Stimulated activated CD4-positive, alpha-beta T cell treated with anti-CD3 and anti-CD28 coated beads, Interleukin-12 subunit alpha, Interleukin-12 subunit beta, amount 100 ng/mL, for 48 hours (primary cell): ENCODE measurements around the gene LAMA3.

ENCODE experiments used
- DNase-seq, 3 donors: peaks; one replicate each; pipeline ENCODE4 v3.0.0-alpha.2; 2020; ENCODE audit warnings: low read depth in 2 of 3, low spot score in 1 of 3

Gene LAMA3

GRCh38 chr18:23814991-23815614 lies 125.8 kb downstream of the LAMA3 start:
- no peak for DNase-seq

GRCh38 chr18:23816021-23816420 lies 126.8 kb downstream of the LAMA3 start:
- no peak for DNase-seq

- no peak for DNase-seq
These were observed 127.5 kb downstream of the LAMA3 start for GRCh38 chr18:23816740-23817139.

- DNase-seq, result no peak
These were observed 129.7 kb downstream of the LAMA3 start for GRCh38 chr18:23819001-23819400.

- DNase-seq, result no peak
These were observed 133.5 kb downstream of the LAMA3 start for GRCh38 chr18:23822590-23823385.

GRCh38 chr18:23824240-23824639 lies 135.0 kb downstream of the LAMA3 start:
- no peak for DNase-seq

GRCh38 chr18:23824669-23825068 lies 135.4 kb downstream of the LAMA3 start:
- DNase-seq, result no peak

- DNase-seq, result no peak
These were observed 136.2 kb downstream of the LAMA3 start for GRCh38 chr18:23825496-23825895.

GRCh38 chr18:23825978-23826405 lies 136.7 kb downstream of the LAMA3 start:
- no peak for DNase-seq

- DNase-seq, result no peak
These were observed 137.8 kb downstream of the LAMA3 start for GRCh38 chr18:23826850-23827620.

- no peak for DNase-seq
These were observed 138.4 kb downstream of the LAMA3 start for GRCh38 chr18:23827681-23828080.

GRCh38 chr18:23828426-23828825 lies 139.2 kb downstream of the LAMA3 start:
- no peak for DNase-seq

GRCh38 chr18:23832911-23833310 lies 143.7 kb downstream of the LAMA3 start:
- DNase-seq, result no peak

- no peak for DNase-seq
These were observed 144.5 kb downstream of the LAMA3 start for GRCh38 chr18:23833714-23834113.

GRCh38 chr18:23835091-23835490 lies 145.8 kb downstream of the LAMA3 start:
- no peak for DNase-seq

- no peak for DNase-seq
These were observed 146.3 kb downstream of the LAMA3 start for GRCh38 chr18:23835506-23835905.

GRCh38 chr18:23837591-23837990 lies 148.3 kb downstream of the LAMA3 start:
- DNase-seq, result no peak

- DNase-seq, result no peak
These were observed 149.0 kb downstream of the LAMA3 start for GRCh38 chr18:23838233-23838632.

- no peak for DNase-seq
These were observed 149.6 kb downstream of the LAMA3 start for GRCh38 chr18:23838801-23839366.

- no peak for DNase-seq
These were observed 153.1 kb downstream of the LAMA3 start for GRCh38 chr18:23842305-23842704.

- DNase-seq, result no peak
These were observed 155.9 kb downstream of the LAMA3 start for GRCh38 chr18:23844991-23845680.
